ENCODE results near the gene PRKG1. TPM values are rescaled to one million over a fixed set of nuclear protein-coding genes. Genes with fewer than 3 reads are reported as not detected.

Gene PRKG1
- total RNA-seq, 1 donor from 2014 or later = 26.4 TPM

GRCh38 chr10:51802030-51802429 lies 727.7 kb downstream of the PRKG1 start:
- Histone ChIP-seq H3K4me3 (no peak overlapping the region), H3K79me2 (ENCODE audit: low read depth) (no peaks in the 10 kb centered on the region), H3K9me3 (ENCODE audit: low read depth) (no peaks in the 10 kb centered on the region), H3F3A (ENCODE audit: low read depth) (peaks cover 6% of the 10 kb centered on the region), H3K27me3 (no peaks in the 10 kb centered on the region), H3K36me3 (no peaks in the 10 kb centered on the region), H3K4me2 (no peak overlapping the region), H3K4me1 (peaks cover 15% of the 10 kb centered on the region), H4K20me1 (ENCODE audit: low read depth) (no peaks in the 10 kb centered on the region), H3K27ac (no peak overlapping the region), H3K9ac (no peak overlapping the region), H2AFZ (replicated peaks) (no peak overlapping the region)
- no peak overlapping the region for H3K27ac Mint-ChIP-seq
- H3K27me3 Mint-ChIP-seq (ENCODE audit: insufficient read depth, low read depth) = no peaks in the 10 kb centered on the region
- no peak for DNase-seq (ENCODE audit: low spot score)
- H3K9me3 Mint-ChIP-seq = peaks cover 3% of the 10 kb centered on the region
- no peaks in the 10 kb centered on the region for H3K36me3 Mint-ChIP-seq
- H3K4me1 Mint-ChIP-seq = peaks cover 12% of the 10 kb centered on the region
- no peak overlapping the region for H3K4me3 Mint-ChIP-seq
- TF ChIP-seq CTCF (IDR thresholded peaks at IDR 0.05) (no peak), EZH2 (IDR thresholded peaks at IDR 0.05) (no peak), EZH2phosphoT487 (IDR thresholded peaks at IDR 0.05) (no peak)

GRCh38 chr10:51804866-51805265 lies 730.6 kb downstream of the PRKG1 start:
- Histone ChIP-seq H3K27me3 (no peaks in the 10 kb centered on the region), H2AFZ (replicated peaks) (no peak overlapping the region), H3K4me1 (peaks cover 15% of the 10 kb centered on the region), H4K20me1 (ENCODE audit: low read depth) (no peaks in the 10 kb centered on the region), H3K4me3 (no peak overlapping the region), H3K79me2 (ENCODE audit: low read depth) (no peaks in the 10 kb centered on the region), H3K27ac (no peak overlapping the region), H3F3A (ENCODE audit: low read depth) (peaks cover 6% of the 10 kb centered on the region), H3K9ac (no peak overlapping the region), H3K9me3 (ENCODE audit: low read depth) (no peaks in the 10 kb centered on the region), H3K4me2 (no peak overlapping the region), H3K36me3 (no peaks in the 10 kb centered on the region)
- no peaks in the 10 kb centered on the region for H3K27me3 Mint-ChIP-seq (ENCODE audit: insufficient read depth, low read depth)
- H3K9me3 Mint-ChIP-seq = peaks cover 3% of the 10 kb centered on the region
- TF ChIP-seq EZH2 (IDR thresholded peaks at IDR 0.05) (no peak), CTCF (IDR thresholded peaks at IDR 0.05) (no peak), EZH2phosphoT487 (IDR thresholded peaks at IDR 0.05) (no peak)
- no peaks in the 10 kb centered on the region for H3K36me3 Mint-ChIP-seq
- H3K4me3 Mint-ChIP-seq = no peak overlapping the region
- no peak for DNase-seq (ENCODE audit: low spot score)
- H3K27ac Mint-ChIP-seq = no peak overlapping the region
- peaks cover 14% of the 10 kb centered on the region for H3K4me1 Mint-ChIP-seq

- Histone ChIP-seq H3K9ac (no peak overlapping the region), H4K20me1 (ENCODE audit: low read depth) (no peaks in the 10 kb centered on the region), H3K27ac (no peak overlapping the region), H3K36me3 (no peaks in the 10 kb centered on the region), H3K4me1 (peaks cover 15% of the 10 kb centered on the region), H3F3A (ENCODE audit: low read depth) (peaks cover 6% of the 10 kb centered on the region), H3K27me3 (no peaks in the 10 kb centered on the region), H3K4me3 (no peak overlapping the region), H2AFZ (replicated peaks) (no peak overlapping the region), H3K9me3 (ENCODE audit: low read depth) (no peaks in the 10 kb centered on the region), H3K79me2 (ENCODE audit: low read depth) (no peaks in the 10 kb centered on the region), H3K4me2 (no peak overlapping the region)
- H3K27ac Mint-ChIP-seq = no peak overlapping the region
- H3K4me3 Mint-ChIP-seq = no peak overlapping the region
- H3K27me3 Mint-ChIP-seq (ENCODE audit: insufficient read depth, low read depth) = no peaks in the 10 kb centered on the region
- DNase-seq (ENCODE audit: low spot score) = no peak
- no peaks in the 10 kb centered on the region for H3K36me3 Mint-ChIP-seq
- no peaks in the 10 kb centered on the region for H3K9me3 Mint-ChIP-seq
- peaks cover 14% of the 10 kb centered on the region for H3K4me1 Mint-ChIP-seq
- no peak for TF ChIP-seq CTCF (IDR thresholded peaks at IDR 0.05)
- no peak for TF ChIP-seq EZH2phosphoT487 (IDR thresholded peaks at IDR 0.05)
These were observed 732.0 kb downstream of the PRKG1 start for GRCh38 chr10:51806079-51806835.
